GM19099 (cell line): Measurements from ENCODE around the gene TCOF1.

Experiments used
- POLR2A ChIP-seq: IDR thresholded peaks from 3 replicates; pipeline ENCODE4 v1.6.1; 2011; ENCODE audit warnings: low read depth; ENCODE audit not compliant: insufficient read length; ENCODE audit errors: extremely low read depth

The TCOF1 gene

DNA sequence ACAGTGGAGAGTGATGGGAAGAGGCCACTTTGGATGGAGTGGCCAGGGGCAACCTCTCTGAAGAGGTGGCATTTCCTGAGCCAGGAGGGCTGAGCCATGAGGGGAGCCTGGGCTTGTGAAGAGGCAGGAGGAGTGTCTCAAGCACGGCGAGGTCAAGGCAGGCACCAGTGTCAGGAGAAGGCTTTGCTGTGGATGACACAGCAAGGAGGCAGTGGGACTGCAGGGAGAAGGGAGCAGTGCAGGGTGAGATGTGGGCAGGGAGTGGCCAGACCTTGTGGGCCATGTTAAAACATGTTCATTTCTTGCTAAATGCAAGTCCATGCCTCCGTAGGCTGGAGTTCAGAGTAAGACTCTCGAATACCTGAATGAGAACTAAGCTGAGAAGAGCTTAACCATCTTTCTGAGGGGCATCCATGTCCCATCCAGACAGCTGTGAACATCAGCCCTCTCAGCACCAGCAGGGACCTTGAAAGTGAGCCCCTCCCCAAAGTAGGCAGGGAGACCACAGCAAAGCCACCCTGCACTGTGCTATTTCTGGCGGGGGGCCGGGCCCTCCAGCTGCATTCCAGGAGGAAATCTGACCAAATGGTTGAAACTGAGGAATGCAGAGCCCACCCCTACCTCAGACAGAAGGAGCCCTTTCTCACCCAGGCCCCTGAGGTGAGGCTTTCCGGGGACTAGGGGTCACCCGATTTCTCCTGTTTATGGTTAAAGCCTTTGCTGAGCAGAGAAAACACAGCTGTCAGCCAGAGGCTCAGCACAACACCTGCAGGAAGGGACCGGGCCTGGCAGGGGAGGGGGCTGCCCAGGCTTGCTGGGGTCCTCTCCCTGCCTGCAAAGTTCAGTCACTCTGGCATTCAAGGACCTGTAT, 38.6 kb upstream of the TCOF1 start:
- no peak for TF ChIP-seq POLR2A

DNA sequence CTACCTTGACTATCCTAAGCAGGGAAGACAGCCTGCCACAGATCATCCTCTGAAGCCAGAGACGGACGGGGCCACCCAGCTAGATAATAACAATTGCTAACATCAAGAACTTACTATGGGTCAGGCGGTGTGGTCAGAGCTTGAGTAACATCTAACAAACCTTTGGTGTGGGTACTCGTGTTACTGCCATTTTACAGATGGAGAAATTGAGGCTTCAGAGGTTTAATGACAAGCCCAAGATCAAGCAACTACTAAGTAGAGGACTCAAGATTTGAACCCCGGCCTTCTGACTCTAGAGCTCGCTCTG, 38.1 kb upstream of the TCOF1 start:
- no peak for TF ChIP-seq POLR2A

DNA sequence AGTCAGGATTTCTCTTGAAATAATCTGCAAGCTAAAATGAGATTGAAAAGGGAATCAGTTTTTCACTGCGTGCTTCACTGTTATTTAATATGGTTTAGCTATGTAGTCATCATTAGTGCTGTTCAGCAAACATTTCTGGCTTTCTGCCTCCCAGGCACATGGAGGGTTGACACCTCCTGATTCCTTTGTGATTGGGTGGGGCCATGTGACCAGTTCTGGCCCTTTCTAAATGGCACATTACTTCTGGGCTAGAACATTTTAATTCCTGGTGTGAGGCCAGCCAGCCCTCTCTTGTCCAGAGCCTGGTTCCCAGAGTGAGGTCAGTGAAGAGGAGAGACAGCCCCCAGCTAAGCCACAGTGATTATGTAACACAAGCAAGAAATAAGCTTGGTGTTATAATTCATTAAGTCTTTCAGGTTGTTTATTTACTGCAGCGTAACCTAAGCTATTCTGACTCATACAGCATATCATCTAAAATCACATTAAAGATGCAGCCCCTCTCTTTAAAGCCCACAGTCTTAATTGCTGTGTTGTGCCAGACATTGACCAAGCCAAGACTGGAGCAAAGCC, 37.4 kb upstream of the TCOF1 start:
- no peak for TF ChIP-seq POLR2A

DNA sequence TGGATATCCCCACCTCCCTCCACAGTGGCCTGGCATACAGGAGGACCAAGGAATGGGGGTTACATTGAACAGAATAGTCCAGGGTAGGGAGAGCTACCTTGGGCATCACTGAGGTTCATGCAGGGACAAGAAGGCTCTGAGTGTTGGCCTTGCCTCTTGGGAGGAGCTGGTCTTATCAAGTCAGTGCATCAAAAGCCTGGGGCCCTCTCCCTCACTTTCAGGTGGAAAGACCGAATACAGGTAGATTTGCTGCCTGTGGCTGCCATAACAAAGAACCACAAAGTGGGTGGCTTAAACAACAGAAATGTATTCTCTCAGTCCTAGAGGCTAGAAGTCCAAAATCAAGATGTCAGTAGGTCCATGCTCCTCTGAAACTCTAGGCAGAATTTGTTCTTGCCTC, 36.3 kb upstream of the TCOF1 start:
- no peak for TF ChIP-seq POLR2A

DNA sequence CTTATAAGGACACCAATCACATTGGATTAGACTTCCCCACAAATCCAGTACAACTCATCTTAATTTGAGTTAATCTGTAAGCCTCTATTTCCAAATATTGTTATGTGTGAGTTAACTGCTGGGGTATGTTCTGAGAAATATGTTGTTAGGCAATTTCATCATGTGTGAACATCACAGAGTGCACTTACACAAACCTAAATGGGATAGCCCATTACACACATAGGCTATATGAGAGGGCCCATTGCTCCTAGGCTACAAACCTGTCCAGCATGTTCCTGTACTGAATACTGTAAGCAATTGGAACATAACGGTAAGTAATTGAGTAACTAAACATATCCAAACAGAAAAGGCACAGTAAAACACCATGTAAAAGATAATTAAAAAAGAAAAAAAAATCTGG, 35.7 kb upstream of the TCOF1 start:
- TF ChIP-seq POLR2A: no peak

DNA sequence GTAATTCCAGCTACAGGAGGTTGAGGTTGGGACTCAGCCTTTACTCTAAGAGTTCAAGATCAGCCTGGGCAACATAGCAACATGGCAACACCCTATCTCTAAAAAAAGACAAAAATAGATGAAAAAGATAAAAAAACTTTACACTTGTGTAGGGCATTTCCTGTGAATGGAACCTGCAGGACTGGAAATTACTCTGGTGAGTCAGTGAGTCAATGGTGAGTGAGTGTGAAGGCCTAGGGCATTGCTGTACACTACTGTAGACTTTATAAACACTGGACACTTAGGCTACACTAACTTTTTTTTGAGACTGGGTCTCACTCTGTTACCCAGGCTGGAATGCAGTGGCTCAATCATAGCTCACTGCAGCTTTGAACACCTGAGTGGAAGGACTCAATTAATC, 35.3 kb upstream of the TCOF1 start:
- no peak for TF ChIP-seq POLR2A

DNA sequence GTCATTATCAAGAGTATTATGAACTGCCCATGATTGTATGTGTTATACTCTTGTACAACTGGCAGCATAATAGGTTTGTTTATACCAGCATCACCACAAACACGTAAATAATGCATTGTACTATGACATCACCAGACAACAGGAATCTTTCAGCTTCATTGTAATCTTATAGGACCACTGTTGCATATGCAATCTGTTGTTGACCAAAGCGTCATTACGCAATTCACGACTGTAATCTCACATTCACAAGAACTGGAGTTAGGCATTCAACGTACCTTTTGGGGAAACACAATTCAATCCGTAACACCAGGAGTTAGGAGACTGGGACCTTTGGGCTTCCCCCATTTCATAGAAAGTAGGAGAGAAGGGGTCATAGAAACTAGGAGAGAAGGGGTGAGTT, 34.4 kb upstream of the TCOF1 start:
- no peak for TF ChIP-seq POLR2A

DNA sequence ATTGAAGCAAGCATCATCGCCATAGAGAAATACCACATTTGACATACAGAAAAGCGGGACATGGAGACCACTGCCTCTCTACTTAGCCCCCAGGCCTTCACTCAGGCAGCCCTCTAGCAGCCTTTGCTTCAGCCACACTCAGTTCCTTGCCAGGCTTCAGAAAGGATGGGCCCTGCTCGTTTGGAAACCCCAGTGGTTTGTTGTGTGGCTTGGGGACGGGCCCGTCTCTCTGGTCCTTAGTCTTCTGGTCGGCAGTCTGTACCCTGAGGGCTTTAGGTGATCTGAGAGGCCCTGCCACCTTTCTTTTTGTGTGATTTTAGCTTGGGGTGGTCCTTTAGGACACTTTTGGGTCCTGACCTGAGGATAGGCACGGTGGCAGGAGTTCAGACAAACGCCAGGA, 33.7 kb upstream of the TCOF1 start:
- TF ChIP-seq POLR2A: no peak

DNA sequence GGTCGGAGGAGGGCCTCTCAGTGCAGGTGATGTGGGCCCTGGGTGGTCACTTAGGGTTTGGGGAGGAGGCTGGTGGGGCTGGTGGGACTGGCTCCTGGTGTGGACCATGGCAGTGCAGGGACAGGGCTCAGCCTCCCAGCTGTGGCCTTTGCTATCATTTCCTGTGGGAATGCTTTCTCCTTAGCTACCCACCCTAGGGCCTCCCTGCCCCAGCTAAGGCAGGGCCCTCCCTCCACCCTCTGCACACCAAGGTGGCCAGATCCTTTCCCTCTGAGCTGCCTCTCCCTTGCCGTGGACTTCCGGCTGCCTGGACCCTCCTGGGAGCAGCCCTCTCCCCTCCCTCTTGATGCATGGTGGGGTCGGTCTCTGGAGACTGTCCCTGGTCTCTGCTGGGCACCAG, 32.1 kb upstream of the TCOF1 start:
- TF ChIP-seq POLR2A: no peak

DNA sequence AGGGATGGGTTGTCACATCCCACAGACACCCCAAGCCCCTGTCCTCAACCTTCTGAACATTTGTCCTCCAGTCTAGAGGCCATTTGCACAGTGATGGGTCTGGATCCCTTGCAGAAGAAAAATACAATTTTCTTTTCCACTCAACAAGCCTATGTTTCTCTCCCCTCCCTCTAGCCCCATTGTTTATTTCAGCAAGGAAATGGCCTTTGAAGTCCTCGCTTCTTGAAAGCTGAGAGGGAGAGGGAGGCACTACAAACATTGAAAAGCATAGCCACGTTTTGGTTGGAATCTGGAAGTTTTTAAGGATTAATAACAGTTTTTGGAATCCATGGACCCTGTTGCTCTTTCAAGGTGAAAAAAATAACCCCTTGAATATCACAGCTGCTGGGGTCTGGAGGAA, 30.8 kb upstream of the TCOF1 start:
- TF ChIP-seq POLR2A: no peak

DNA sequence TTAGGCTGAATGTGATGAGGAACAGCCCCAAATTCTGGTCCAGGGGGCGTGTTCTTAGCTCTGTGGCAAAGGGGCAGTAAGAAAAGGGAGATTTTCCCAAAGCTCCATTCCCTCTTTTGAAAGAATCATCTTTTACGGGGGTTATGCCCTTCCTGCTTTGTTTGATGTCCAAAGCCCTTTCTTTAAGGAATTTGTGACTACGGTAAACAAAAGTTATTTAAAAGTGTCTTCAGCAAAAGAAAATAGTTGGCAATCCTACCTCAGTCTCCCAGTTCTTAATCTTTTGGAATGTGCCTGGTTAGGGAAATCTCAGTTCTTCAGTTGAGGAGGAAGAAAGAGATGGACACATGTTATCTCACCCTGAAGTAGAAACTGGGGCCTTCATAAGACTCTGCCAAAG, 30.4 kb upstream of the TCOF1 start:
- no peak for TF ChIP-seq POLR2A

DNA sequence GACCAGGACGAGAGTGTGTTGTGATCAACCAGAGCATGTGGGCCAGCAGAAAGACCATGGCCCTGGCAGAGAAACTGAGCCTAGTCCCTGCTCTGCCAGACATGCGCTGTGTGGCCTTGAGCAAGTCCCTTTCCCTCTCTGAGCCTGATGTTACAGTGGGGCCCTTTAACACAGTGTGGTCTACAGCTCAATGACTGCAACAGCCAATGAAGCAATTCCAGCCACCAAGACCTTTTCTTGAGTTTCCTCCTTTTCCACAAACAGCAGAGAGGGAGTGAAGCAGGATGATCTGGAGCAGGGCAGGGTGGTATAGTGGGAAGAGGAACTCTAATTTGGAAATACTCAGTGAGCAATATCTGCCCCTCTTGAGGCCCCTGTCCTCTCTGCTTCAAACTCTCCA, 29.0 kb upstream of the TCOF1 start:
- no peak for TF ChIP-seq POLR2A

DNA sequence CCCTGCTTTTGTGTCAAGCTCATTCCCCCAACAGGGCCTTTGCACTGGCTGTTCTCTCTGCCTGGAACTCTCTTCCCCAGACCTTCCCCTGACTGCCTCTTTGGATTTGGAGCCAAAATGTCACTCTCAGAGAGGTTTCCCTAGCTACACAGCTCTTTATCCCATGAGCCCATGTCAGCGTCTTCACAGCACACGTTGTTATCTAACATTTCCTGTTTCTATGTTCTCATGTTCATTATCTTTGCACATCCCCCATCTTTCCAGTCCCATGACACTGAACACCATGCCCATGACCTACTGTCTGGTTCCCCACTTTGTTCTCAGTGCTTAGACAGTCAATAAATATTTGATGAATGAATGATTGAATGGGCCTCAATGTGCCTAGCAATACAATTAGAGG, 28.5 kb upstream of the TCOF1 start:
- no peak for TF ChIP-seq POLR2A

DNA sequence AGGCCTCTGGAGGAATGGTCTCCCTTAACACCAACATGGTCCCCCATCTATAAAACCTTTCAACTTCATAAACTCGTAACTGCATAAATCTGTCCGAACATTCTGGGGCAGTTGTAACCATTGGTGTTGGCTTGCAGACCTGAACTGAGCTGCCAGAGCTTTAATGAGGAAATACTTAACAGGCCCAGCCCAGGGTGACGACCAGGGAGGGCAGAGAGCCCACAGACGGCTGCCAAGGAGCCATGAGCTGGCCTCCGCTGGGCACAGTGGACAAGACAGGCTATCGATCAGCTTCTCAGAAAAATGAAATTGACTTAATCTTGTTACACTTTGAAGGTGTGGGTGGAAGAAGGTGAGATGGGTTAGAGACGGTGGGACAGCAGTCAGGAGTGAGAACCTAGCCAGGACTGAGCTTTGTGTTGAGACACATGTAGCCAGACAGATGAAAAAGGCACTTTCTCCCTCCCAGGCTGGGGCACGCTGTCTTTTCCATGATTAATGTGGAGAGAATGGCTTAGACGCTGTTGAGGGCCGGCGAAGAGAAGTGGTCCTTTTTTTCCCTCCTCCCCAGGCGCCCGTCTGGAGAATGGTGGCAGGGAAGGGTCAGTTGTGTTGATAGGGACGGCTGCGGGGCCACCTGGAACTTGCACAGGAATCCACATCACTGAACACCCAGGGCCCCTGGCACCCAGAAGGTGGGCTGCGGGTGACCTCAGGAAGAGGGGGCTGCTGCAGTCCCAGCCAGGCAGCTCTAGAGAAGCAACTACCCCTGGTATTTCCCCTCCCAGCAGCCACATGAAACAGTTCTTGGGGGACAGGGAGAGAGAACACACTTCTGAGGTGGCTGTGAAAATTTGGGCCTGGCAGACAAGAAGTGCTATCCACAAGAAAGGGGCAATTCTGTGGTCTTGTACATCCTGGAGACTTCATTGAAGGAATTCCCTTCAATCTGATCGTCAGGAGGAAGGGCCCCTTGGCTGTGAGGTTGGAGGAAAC, 27.3 kb upstream of the TCOF1 start:
- no peak for TF ChIP-seq POLR2A

DNA sequence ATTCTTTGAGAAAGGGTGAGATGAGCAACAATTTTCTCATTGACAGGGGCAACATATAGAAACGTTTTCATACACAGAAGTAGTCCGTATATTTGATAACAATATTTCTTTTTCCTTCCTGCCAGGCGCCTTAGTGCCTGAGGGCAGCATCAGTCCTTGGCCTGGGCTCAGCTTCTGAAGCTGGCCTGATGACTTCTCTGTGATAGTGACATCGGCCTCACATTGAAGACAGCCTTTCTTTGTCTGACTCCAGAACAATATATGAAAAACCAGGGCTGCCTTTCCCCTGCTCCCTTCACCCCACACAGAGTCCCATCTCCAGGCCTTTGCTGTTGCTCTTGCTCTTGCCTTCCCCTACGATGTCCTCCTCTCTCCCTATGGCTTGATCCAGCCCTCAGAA, 24.1 kb upstream of the TCOF1 start:
- TF ChIP-seq POLR2A: no peak

DNA sequence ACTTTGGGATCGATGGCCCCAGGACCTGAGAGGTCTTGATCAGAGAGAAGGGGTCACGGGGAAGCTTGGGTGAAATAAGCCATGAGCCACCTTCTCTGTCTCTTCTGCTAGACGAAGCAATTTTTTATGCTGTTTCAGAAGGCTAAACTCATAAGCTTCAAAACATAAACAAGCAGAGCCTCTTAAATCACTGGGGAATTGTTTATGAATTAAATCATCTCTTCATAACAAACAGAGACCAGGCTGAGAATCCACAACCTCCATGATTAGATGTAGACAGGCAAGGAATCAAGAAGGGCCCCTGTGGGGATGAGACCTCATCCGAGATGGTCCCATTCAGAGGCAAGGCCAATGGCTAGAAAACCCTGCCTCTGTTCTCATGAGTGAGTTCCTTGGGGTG, 21.7 kb upstream of the TCOF1 start:
- no peak for TF ChIP-seq POLR2A
